Thyroid gland (tissue), 4 donors: ENCODE measurements around the gene TEX51.

ENCODE experiments used
- POLR2A ChIP-seq, 2 donors: fragments of 450-650 bp; IDR thresholded peaks; one replicate each; pipeline ENCODE4 v1.6.1; 2017; ENCODE audit warnings: antibody characterized with exemption in 2 of 2, mild to moderate bottlenecking in 2 of 2, moderate library complexity in 1 of 2
- TF ChIP-seq, protein P1 (sequence below), 6 experiments: fragments of 200-600 bp in 3 of 6; fragments of 450-650 bp in 3 of 6; sonication (generic) in 3 of 6; IDR thresholded peaks; one replicate each; pipeline ENCODE4 v1.5.1; 2016 to 2019; ENCODE audit warnings: antibody characterized with exemption in 6 of 6, mild to moderate bottlenecking in 2 of 6, inconsistent platforms in 1 of 6, moderate library complexity in 1 of 6

DNA sequence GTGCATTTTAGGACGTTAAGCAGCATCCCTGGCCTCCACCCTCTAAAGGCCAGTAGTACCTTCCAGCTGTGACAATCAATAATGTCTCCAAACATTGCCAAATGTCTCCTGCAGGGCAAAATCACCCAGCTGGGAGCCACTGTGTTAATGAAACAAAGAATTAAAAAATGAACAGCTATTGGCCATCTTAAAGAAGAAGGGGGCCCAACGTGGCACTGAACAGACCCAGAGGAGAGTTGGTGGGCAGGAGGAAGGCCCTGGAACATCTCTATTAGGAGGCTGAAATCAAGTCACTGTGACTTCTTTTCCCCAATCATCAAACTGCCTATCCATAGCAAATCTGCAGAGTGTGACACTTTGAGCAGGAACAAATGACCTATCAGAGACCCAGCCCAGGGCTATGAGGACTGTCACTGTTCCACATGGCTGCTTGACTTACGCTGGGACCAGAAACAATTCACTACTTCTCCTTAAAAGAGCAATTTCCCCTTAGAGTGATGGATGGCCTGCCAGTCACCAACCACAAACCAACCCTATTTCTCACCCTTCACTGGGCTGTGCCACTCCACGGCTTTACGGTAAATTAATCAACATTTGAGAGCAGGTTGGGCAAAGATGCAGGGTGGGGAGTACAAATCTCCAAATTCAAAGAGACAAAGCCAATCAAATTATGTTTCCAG lies 35.2 kb upstream of the TEX51 start:
- TF ChIP-seq, protein P1, sequence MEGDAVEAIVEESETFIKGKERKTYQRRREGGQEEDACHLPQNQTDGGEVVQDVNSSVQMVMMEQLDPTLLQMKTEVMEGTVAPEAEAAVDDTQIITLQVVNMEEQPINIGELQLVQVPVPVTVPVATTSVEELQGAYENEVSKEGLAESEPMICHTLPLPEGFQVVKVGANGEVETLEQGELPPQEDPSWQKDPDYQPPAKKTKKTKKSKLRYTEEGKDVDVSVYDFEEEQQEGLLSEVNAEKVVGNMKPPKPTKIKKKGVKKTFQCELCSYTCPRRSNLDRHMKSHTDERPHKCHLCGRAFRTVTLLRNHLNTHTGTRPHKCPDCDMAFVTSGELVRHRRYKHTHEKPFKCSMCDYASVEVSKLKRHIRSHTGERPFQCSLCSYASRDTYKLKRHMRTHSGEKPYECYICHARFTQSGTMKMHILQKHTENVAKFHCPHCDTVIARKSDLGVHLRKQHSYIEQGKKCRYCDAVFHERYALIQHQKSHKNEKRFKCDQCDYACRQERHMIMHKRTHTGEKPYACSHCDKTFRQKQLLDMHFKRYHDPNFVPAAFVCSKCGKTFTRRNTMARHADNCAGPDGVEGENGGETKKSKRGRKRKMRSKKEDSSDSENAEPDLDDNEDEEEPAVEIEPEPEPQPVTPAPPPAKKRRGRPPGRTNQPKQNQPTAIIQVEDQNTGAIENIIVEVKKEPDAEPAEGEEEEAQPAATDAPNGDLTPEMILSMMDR (IDR thresholded peaks at IDR 0.05) = no peak
- no peak for TF ChIP-seq POLR2A (IDR thresholded peaks at IDR 0.05)
